GM12891 (cell line): ENCODE results near the gene GIMAP5.

Source experiments
- POLR2A ChIP-seq: IDR thresholded peaks from 2 replicates; pipeline ENCODE4 v1.6.1; 2011; ENCODE audit warnings: low read depth, low read length, control low read depth
- POLR2AphosphoS5 ChIP-seq: IDR thresholded peaks from 2 replicates; pipeline ENCODE4 v1.6.1; 2011; ENCODE audit warnings: low read depth, low read length, control low read depth
- POU2F2 ChIP-seq: IDR thresholded peaks from 2 replicates; pipeline ENCODE4 v1.6.1; 2011; ENCODE audit warnings: low read depth, mild to moderate bottlenecking, control low read depth, low read length, moderate library complexity
- SPI1 ChIP-seq: IDR thresholded peaks from 2 replicates; pipeline ENCODE4 v1.6.1; 2011; ENCODE audit warnings: low read depth, low read length, control low read depth

DNA sequence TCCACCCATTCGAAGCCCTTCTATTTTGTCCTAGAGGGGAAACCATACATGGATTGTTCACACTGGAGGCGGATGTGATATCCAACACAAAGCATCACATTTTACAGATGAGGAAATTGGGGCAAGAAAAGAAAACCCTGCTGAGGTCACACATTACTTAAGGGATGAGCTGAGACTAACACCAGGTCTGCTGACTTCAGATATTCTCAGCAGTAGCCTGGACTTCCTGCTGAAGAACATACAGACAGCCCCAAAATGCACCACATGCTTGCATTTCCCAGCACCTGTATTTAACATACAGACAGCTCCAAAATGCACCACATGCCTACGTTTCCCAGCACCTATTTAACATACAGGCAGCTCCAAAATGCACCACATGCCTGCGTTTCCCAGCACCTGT lies 11.2 kb downstream of the GIMAP5 start:
- TF ChIP-seq POLR2A (no peak), SPI1 (no peak), POU2F2 (no peak), POLR2AphosphoS5 (no peak)
